CD4-positive, alpha-beta T cell (primary cell): ENCODE measurements around the gene WWOX. TPM values are rescaled to one million over a fixed set of nuclear protein-coding genes. Genes with fewer than 3 reads are reported as not detected.
A peak's percentile ranks its signal among the peaks of the same experiment; 100 is the strongest.

Source experiments
- ATAC-seq: fragments of 200-7000 bp; cut with Tn5 transposase; one replicate; pipeline ENCODE4 v1.10.0; 2022; ENCODE audit warnings: mild to moderate bottlenecking; ENCODE audit not compliant: poor library complexity
- CTCF ChIA-PET: fragments of 350-600 bp; sonication (Branson Sonifier 250); formaldehyde crosslinking; loops from one replicate; lab custom pipeline; 2021; ENCODE audit warnings: antibody characterized with exemption, inconsistent platforms; lab: Charles Lee
- POLR2A ChIA-PET: fragments of 350-600 bp; sonication (Branson Sonifier 250); formaldehyde crosslinking; loops from one replicate; lab custom pipeline; 2021; ENCODE audit warnings: antibody characterized with exemption, inconsistent platforms; lab: Charles Lee
- DNase-seq, 14 experiments: peaks; one replicate each; pipeline ENCODE4 v3.0.0-alpha.2; 2013 to 2020; ENCODE audit warnings: mixed read lengths in 2 of 14
- H3K27ac ChIP-seq, 2 donors: one replicate each; pipeline versions ENCODE4 v1.5.1 to v1.7.0; 2013; ENCODE audit warnings: low read length in 2 of 2, low read depth in 1 of 2, mild to moderate bottlenecking in 1 of 2
- H3K27me3 ChIP-seq, 2 experiments: 1 replicate in 1 of 2; 2 replicates in 1 of 2; pipeline versions ENCODE4 v1.6.1 to v1.7.0; 2013; ENCODE audit warnings: low read length in 2 of 2, control low read depth in 1 of 2, mild to moderate bottlenecking in 1 of 2, moderate library complexity in 1 of 2; ENCODE audit not compliant: insufficient read depth in 2 of 2, control insufficient read depth in 1 of 2
- H3K36me3 ChIP-seq: one replicate; pipeline ENCODE4 v1.6.1; 2013; ENCODE audit warnings: low read length, control low read depth; ENCODE audit not compliant: insufficient read depth
- H3K4me1 ChIP-seq: one replicate; pipeline ENCODE4 v1.6.1; 2013; ENCODE audit warnings: low read length, control low read depth; ENCODE audit not compliant: insufficient read depth
- H3K4me3 ChIP-seq: one replicate; pipeline ENCODE4 v1.5.1; 2013; ENCODE audit warnings: mild to moderate bottlenecking, low read length, moderate library complexity
- H3K9me3 ChIP-seq, 2 experiments: 1 replicate in 1 of 2; 2 replicates in 1 of 2; pipeline versions ENCODE4 v1.6.1 to v1.7.0; 2013; ENCODE audit warnings: low read length in 2 of 2, mild to moderate bottlenecking in 2 of 2, control low read depth in 1 of 2, moderate library complexity in 1 of 2; ENCODE audit not compliant: control insufficient read depth in 1 of 2, insufficient read depth in 1 of 2
- H3K27ac Mint-ChIP-seq: one replicate; pipeline ENCODE4 v1.8.0; 2020; ENCODE audit warnings: mixed read lengths
- H3K27me3 Mint-ChIP-seq: one replicate; pipeline ENCODE4 v1.8.0; 2021; ENCODE audit warnings: mixed read lengths
- H3K36me3 Mint-ChIP-seq: one replicate; pipeline ENCODE4 v1.8.0; 2021; ENCODE audit warnings: low read depth, mixed read lengths
- H3K4me1 Mint-ChIP-seq: one replicate; pipeline ENCODE4 v1.8.0; 2021; ENCODE audit warnings: low read depth, mixed read lengths
- H3K4me3 Mint-ChIP-seq: one replicate; pipeline ENCODE4 v1.8.0; 2020; ENCODE audit warnings: mild to moderate bottlenecking, mixed read lengths
- H3K9me3 Mint-ChIP-seq: one replicate; pipeline ENCODE4 v1.8.0; 2020; ENCODE audit warnings: mixed read lengths
- intact Hi-C, 2 experiments: fragments of 100-400 bp; cut with DNase I in 1 of 2; cut with micrococcal nuclease in 1 of 2; formaldehyde crosslinking; loops; one replicate each; pipeline versions ENCODE4 v1.15.1 to v1.9.0; 2023 to 2025; cut with DNase I, micrococcal nuclease
- total RNA-seq, 174 experiments: library from RNA in 2 of 174; stranded (reverse) in 2 of 174; gene quantifications; one replicate each; pipeline ENCODE4 v1.2.3 and lab custom pipeline; 2021 to 2026
- TF ChIP-seq, protein P1 (sequence below): fragments of 200-600 bp; IDR thresholded peaks from one replicate; pipeline ENCODE4 v1.8.0; 2022; ENCODE audit warnings: antibody characterized with exemption, mild to moderate bottlenecking

Gene WWOX
- total RNA-seq, 2 experiments from 2014 or later = 19.3 to 21.7 TPM

DNA sequence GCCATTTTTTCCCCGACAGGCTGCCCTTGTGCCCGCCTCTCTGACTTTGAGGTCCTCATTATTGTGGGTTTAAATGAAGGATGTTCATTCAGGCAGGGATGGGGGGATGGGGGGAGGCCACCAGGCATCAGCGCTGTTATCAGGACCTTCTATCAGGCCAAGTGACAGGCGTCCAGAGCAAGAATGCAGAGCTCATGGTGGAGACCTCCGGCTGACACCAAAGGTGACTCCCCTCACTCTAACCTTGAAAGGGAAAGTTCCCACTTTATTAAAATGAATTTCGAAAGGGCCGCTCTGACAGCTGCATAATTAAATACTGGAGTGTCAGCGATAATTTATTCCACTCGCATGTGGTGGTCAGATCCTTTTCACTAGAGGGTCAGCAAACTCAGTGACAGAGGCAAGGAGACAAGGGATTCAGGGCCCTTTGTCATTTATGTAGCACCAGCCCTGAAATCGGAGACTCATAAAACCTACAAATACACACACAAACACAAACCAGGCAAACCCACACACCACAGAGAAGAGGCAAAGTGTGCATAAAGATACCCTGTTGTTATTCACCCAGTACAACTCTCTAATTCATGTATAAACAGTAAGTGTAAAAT is 1065.0 kb downstream of the WWOX start:
- Histone ChIP-seq H3K4me1 (peaks cover 13% of the 10 kb centered on the region), H3K9me3 (peaks cover 0 to 8% of the 10 kb centered on the region in 2 experiments), H3K27ac (no peak overlapping the region), H3K36me3 (no peaks in the 10 kb centered on the region), H3K27me3 (no peaks in the 10 kb centered on the region), H3K4me3 (peak overlapping the region; percentile 39)
- Mint-ChIP-seq H3K27me3 (no peaks in the 10 kb centered on the region), H3K9me3 (no peaks in the 10 kb centered on the region), H3K4me1 (peaks cover 11% of the 10 kb centered on the region), H3K27ac (no peak overlapping the region), H3K36me3 (no peaks in the 10 kb centered on the region), H3K4me3 (no peak overlapping the region)
- intact Hi-C loops = no loop called here
- POLR2A ChIA-PET = no interaction called here
- TF ChIP-seq, protein P1, sequence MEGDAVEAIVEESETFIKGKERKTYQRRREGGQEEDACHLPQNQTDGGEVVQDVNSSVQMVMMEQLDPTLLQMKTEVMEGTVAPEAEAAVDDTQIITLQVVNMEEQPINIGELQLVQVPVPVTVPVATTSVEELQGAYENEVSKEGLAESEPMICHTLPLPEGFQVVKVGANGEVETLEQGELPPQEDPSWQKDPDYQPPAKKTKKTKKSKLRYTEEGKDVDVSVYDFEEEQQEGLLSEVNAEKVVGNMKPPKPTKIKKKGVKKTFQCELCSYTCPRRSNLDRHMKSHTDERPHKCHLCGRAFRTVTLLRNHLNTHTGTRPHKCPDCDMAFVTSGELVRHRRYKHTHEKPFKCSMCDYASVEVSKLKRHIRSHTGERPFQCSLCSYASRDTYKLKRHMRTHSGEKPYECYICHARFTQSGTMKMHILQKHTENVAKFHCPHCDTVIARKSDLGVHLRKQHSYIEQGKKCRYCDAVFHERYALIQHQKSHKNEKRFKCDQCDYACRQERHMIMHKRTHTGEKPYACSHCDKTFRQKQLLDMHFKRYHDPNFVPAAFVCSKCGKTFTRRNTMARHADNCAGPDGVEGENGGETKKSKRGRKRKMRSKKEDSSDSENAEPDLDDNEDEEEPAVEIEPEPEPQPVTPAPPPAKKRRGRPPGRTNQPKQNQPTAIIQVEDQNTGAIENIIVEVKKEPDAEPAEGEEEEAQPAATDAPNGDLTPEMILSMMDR = no peak
- no peak for DNase-seq
- no peak for ATAC-seq
- CTCF ChIA-PET = interaction anchor here (0.7 kb wide), 1 partner anchor 186 kb away, joined by 4 read pairs; no protein-coding TSS in a partner anchor

GRCh38 chr16:79165079-79165478 is 1065.6 kb downstream of the WWOX start:
- peaks cover 13% of the 10 kb centered on the region for H3K4me1 ChIP-seq
- Mint-ChIP-seq H3K4me1 (peaks cover 11% of the 10 kb centered on the region), H3K27me3 (no peaks in the 10 kb centered on the region), H3K9me3 (no peaks in the 10 kb centered on the region), H3K36me3 (no peaks in the 10 kb centered on the region), H3K27ac (no peak overlapping the region), H3K4me3 (no peak overlapping the region)
- H3K36me3 ChIP-seq = no peaks in the 10 kb centered on the region
- no peaks in the 10 kb centered on the region for H3K27me3 ChIP-seq
- DNase-seq (no peak), ATAC-seq (no peak)
- TF ChIP-seq, protein P1 = no peak
- POLR2A ChIA-PET = no interaction called here
- H3K9me3 ChIP-seq = peaks cover 0 to 8% of the 10 kb centered on the region in 2 experiments
- intact Hi-C loops = no loop called here
- CTCF ChIA-PET = no interaction called here
- no peak overlapping the region for H3K27ac ChIP-seq
- H3K4me3 ChIP-seq = no peak overlapping the region

DNA sequence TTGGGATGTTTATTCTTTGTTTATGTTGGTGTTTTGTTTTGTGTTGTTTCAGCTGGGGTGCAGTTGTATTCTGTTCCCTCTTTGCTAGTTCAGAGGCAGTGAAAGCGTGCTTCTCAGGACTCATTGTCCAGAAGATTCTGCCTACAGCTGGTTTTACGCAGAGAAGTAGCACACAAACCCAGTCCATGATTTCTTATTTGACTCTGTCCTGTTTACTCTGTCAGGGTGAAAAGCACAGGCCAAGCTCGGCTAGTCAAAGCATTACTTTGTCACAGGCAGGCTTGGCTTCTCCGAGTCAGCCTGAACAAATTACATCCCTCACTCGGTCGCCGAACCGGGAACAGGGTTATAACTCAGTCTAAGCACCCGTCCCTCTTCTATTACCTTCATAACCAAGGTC is 1066.1 kb downstream of the WWOX start:
- H3K27ac ChIP-seq = no peak overlapping the region
- H3K9me3 ChIP-seq = peaks cover 0 to 8% of the 10 kb centered on the region in 2 experiments
- H3K27ac Mint-ChIP-seq = no peak overlapping the region
- TF ChIP-seq, protein P1 = no peak
- H3K9me3 Mint-ChIP-seq = no peaks in the 10 kb centered on the region
- no peaks in the 10 kb centered on the region for H3K27me3 Mint-ChIP-seq
- H3K36me3 ChIP-seq = no peaks in the 10 kb centered on the region
- no peaks in the 10 kb centered on the region for H3K27me3 ChIP-seq
- H3K36me3 Mint-ChIP-seq = no peaks in the 10 kb centered on the region
- DNase-seq (no peak), ATAC-seq (no peak)
- H3K4me3 ChIP-seq = no peak overlapping the region
- ChIA-PET POLR2A (no interaction called here), CTCF (no interaction called here)
- H3K4me1 ChIP-seq = peaks cover 13% of the 10 kb centered on the region
- H3K4me1 Mint-ChIP-seq = peaks cover 11% of the 10 kb centered on the region
- intact Hi-C loops = no loop called here
- H3K4me3 Mint-ChIP-seq = no peak overlapping the region
